Adrenal gland (tissue), 12 donors: Measurements from ENCODE around the gene DLG2. TPM values are rescaled to one million over a fixed set of nuclear protein-coding genes. Genes with fewer than 3 reads are reported as not detected.
A peak's percentile ranks its signal among the peaks of the same experiment; 100 is the strongest.
"Not testable (repeated sequence)": the region's sequence is repeated elsewhere in the genome, so short reads cannot be mapped to it uniquely, and the experiment has no call there.

Experiments used
- DNase-seq, 7 donors: peaks; one replicate each; pipeline ENCODE4 v3.0.0-alpha.2; 2019 to 2020
- H3K27ac ChIP-seq, 5 donors: fragments of 200-600 bp; sonication (generic) in 4 of 5; 1 replicate in 3 of 5; 2 replicates in 2 of 5; pipeline versions ENCODE4 v1.5.1 to v1.8.0; 2016 to 2020; ENCODE audit warnings: mild to moderate bottlenecking in 1 of 5
- H3K27me3 ChIP-seq: fragments of 200-600 bp; 2 replicates; pipeline ENCODE4 v1.8.0; 2021
- H3K36me3 ChIP-seq, 2 donors: fragments of 200-600 bp; replicated peaks in 1 of 2; 1 replicate in 1 of 2; 2 replicates in 1 of 2; pipeline versions ENCODE4 v1.5.1 to v1.8.0; 2018 to 2022
- H3K4me1 ChIP-seq, 2 donors: fragments of 200-600 bp; replicated peaks in 1 of 2; 1 replicate in 1 of 2; 2 replicates in 1 of 2; pipeline versions ENCODE4 v1.5.1 to v1.8.0; 2018 to 2021
- H3K4me3 ChIP-seq, 4 donors: fragments of 200-600 bp; sonication (generic) in 3 of 4; one replicate each; pipeline ENCODE4 v1.5.1; 2016 to 2018
- H3K9me3 ChIP-seq, 3 donors: fragments of 200-600 bp; sonication (generic) in 1 of 3; replicated peaks in 1 of 3; 1 replicate in 2 of 3; 2 replicates in 1 of 3; pipeline versions ENCODE4 v1.5.1 to v1.8.0; 2016 to 2021
- CTCF ChIP-seq, 6 experiments: fragments of 450-650 bp in 4 of 6; fragments of 200-600 bp in 2 of 6; sonication (generic) in 1 of 6; IDR thresholded peaks; 1 replicate in 5 of 6; 2 replicates in 1 of 6; pipeline versions ENCODE4 v1.5.1 to v1.8.0; 2016 to 2021; ENCODE audit warnings: antibody characterized with exemption in 6 of 6, mild to moderate bottlenecking in 2 of 6, moderate library complexity in 1 of 6
- POLR2A ChIP-seq, 2 donors: fragments of 450-650 bp; IDR thresholded peaks; one replicate each; pipeline ENCODE4 v1.6.1; 2017; ENCODE audit warnings: antibody characterized with exemption in 2 of 2, mild to moderate bottlenecking in 2 of 2, moderate library complexity in 1 of 2
- WGBS, 4 donors: extraction: QIAGEN DNeasy Blood & Tissue Kit in 2 of 4; methylation state at CpG; one replicate each; pipeline versions ENCODE4 v1.1.5 to v1.1.7; 2013 to 2017; 5-methylcytosine and 5-hydroxymethylcytosine counted together
- intact Hi-C, 2 donors: fragments of 100-400 bp; cut with DNase I; formaldehyde crosslinking; loops; one replicate each; pipeline versions ENCODE4 v1.14.1 to v1.15.0; 2022 to 2023
- polyA plus RNA-seq, 3 donors: library from polyadenylated mRNA; stranded (reverse); fragments of 200-250 nt in 2 of 3; fragments of 350-450 nt in 1 of 3; fragmentation: Illumina TruSeq in 1 of 3; extraction: RNeasy Lipid Tissue Mini Kit (QIAGEN cat#74804) in 1 of 3; gene quantifications; one replicate each; pipeline ENCODE4 v1.2.3, GENCODE V29; 2013 to 2014
- total RNA-seq, 9 donors: library from RNA; depleted of rRNA in 4 of 9; stranded (reverse); fragments of >200 nt in 4 of 9; fragments of 120-200 nt in 1 of 9; fragmentation: NEBNext Ultra II Directional in 1 of 9; extraction: Animal tissue kit (Norgen Biotek cat#: 25700) in 1 of 9; gene quantifications; one replicate each; pipeline versions ENCODE4 v1.1.0 to v1.2.4, GENCODE V29; 2013 to 2023
- donor health status: healthy with polysubstance abuse.
- donor health status: Bipolar disorder and iron deficiency.
- donor health status: DM: yes; HTN: yes; CAD: no.
- donor health status: DM: no; HTN: no; CAD: no.
- donor health status: DM: no; HTN: no; CAD: no.
- donor health status: DM: yes; HTN: yes; CAD: no.

Gene DLG2
- total and polyA plus RNA-seq, 12 donors: 8.3 to 101 (median 37.5) TPM

GRCh38 chr11:85619499-85619898, 7.6 kb downstream of the DLG2 start:
- Histone ChIP-seq H3K4me3 (no peak overlapping the region), H3K36me3 (no peaks in the 10 kb centered on the region), H3K4me1 (no peaks in the 10 kb centered on the region), H3K27me3 (no peaks in the 10 kb centered on the region), H3K9me3 (no peaks in the 10 kb centered on the region), H3K27ac (no peak overlapping the region)
- TF ChIP-seq CTCF (IDR thresholded peaks at IDR 0.05) (no peak), POLR2A (IDR thresholded peaks at IDR 0.05) (no peak)
- peak in 5 of 7 donors; percentile 15 to 49 (median 31) for DNase-seq
- 79 to 82% (median 80%) methylated on average over 6 of the region's 6 CpGs for WGBS, 4 donors
- intact Hi-C loops: no loop called here

- DNase-seq, intact Hi-C loops, H3K27me3 ChIP-seq, H3K4me1 ChIP-seq, H3K9me3 ChIP-seq, H3K4me3 ChIP-seq, H3K36me3 ChIP-seq, H3K27ac ChIP-seq: not testable (repeated sequence)
- WGBS, 4 donors: 76 to 89% (median 86%) methylated on average over 2 of the region's 2 CpGs
Measured at GRCh38 chr11:85611643-85612042, 15.5 kb downstream of the DLG2 start.

GRCh38 chr11:85609286-85609685, 17.9 kb downstream of the DLG2 start:
- DNase-seq, H3K4me3 ChIP-seq, intact Hi-C loops, H3K36me3 ChIP-seq, H3K9me3 ChIP-seq, H3K4me1 ChIP-seq, H3K27ac ChIP-seq, H3K27me3 ChIP-seq: not testable (repeated sequence)
- WGBS, 4 donors: 51 to 62% (median 54%) methylated on average over 2 of the region's 2 CpGs

- H3K4me1 ChIP-seq, intact Hi-C loops, H3K4me3 ChIP-seq: not testable (repeated sequence)
Measured at GRCh38 chr11:85608621-85609020, 18.5 kb downstream of the DLG2 start.

GRCh38 chr11:85606237-85606636, 20.9 kb downstream of the DLG2 start:
- H3K4me1 ChIP-seq, H3K9me3 ChIP-seq, DNase-seq, H3K36me3 ChIP-seq, H3K27me3 ChIP-seq, H3K27ac ChIP-seq, H3K4me3 ChIP-seq, intact Hi-C loops: not testable (repeated sequence)
- WGBS, 4 donors: 92 to 96% (median 95%) methylated on average over 3 of the region's 3 CpGs

More at GRCh38 chr11:85608621-85609020, 18.5 kb downstream of the DLG2 start:
- H3K27me3 ChIP-seq, H3K9me3 ChIP-seq, H3K36me3 ChIP-seq, DNase-seq, H3K27ac ChIP-seq: not testable (repeated sequence)

GRCh38 chr11:85603220-85603619, 23.9 kb downstream of the DLG2 start:
- Histone ChIP-seq H3K36me3 (no peaks in the 10 kb centered on the region), H3K4me1 (peaks cover 0 to 8% of the 10 kb centered on the region in 2 donors), H3K9me3 (no peaks in the 10 kb centered on the region), H3K4me3 (no peak overlapping the region), H3K27me3 (no peaks in the 10 kb centered on the region), H3K27ac (no peak overlapping the region)
- no peak for DNase-seq
- intact Hi-C loops: no loop called here
- no peak for TF ChIP-seq POLR2A (IDR thresholded peaks at IDR 0.05)
- no peak for TF ChIP-seq CTCF (IDR thresholded peaks at IDR 0.05)
- 82 to 89% (median 84%) methylated on average over 4 of the region's 4 CpGs for WGBS, 4 donors
